A673 (cell line): ENCODE results near the gene TUBGCP3.

Source experiments
- EZH2 ChIP-seq: fragments of 200-600 bp; sonication (generic); IDR thresholded peaks from 2 replicates; pipeline ENCODE4 v1.6.1; 2017; ENCODE audit warnings: borderline replicate concordance, low read depth, mild to moderate bottlenecking, mixed read lengths, antibody characterized with exemption, low read length; ENCODE audit not compliant: poor library complexity, severe bottlenecking
- TF ChIP-seq, protein P1 (sequence below): fragments of 300-800, 200-600 bp; sonication (generic); conservative IDR thresholded peaks from 2 replicates; pipeline ENCODE4 v1.5.1; 2017; ENCODE audit warnings: low read depth, mild to moderate bottlenecking, antibody characterized with exemption, low read length, moderate library complexity, mixed read lengths

DNA sequence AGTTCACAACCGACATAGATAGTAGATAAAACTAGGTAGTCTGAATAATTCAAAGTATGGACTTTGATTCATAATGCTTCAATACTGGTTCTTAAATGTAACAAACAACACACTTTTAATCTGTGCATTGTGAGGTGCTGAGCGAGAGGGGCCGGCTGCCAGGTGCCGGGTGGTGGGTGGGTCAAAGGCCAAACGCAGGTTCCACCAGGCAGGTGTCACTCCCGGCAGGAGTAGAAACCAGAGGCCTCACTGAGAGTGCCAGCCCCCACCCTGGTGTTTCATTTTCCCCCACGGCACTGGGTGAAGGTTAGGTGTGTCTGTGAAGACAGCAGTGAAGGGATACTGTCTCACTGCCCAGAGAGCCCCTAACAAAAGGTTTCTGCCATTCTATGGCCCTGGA, 4.2 kb upstream of the TUBGCP3 start:
- TF ChIP-seq, protein P1, sequence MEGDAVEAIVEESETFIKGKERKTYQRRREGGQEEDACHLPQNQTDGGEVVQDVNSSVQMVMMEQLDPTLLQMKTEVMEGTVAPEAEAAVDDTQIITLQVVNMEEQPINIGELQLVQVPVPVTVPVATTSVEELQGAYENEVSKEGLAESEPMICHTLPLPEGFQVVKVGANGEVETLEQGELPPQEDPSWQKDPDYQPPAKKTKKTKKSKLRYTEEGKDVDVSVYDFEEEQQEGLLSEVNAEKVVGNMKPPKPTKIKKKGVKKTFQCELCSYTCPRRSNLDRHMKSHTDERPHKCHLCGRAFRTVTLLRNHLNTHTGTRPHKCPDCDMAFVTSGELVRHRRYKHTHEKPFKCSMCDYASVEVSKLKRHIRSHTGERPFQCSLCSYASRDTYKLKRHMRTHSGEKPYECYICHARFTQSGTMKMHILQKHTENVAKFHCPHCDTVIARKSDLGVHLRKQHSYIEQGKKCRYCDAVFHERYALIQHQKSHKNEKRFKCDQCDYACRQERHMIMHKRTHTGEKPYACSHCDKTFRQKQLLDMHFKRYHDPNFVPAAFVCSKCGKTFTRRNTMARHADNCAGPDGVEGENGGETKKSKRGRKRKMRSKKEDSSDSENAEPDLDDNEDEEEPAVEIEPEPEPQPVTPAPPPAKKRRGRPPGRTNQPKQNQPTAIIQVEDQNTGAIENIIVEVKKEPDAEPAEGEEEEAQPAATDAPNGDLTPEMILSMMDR, result no peak
- TF ChIP-seq EZH2, result no peak
